WTC11 (cell line): ENCODE measurements around the gene CYP4F2. TPM values are rescaled to one million over a fixed set of nuclear protein-coding genes. Genes with fewer than 3 reads are reported as not detected.

Experiments used
- ATAC-seq: fragments of 200-7000 bp; cut with Tn5 transposase; 2 replicates; pipeline ENCODE4 v1.10.0; 2021; ENCODE audit warnings: mild to moderate bottlenecking, moderate library complexity
- CTCF ChIA-PET: fragments of 300-600 bp; sonication (Branson Sonifier 250); formaldehyde crosslinking; loops from one replicate; lab custom pipeline; 2021; ENCODE audit warnings: antibody characterized with exemption; lab: Charles Lee
- POLR2A ChIA-PET: fragments of 350-600 bp; sonication (Branson Sonifier 250); formaldehyde crosslinking; loops from one replicate; lab custom pipeline; 2021; ENCODE audit warnings: antibody characterized with exemption; lab: Charles Lee
- DNase-seq: peaks from one replicate; pipeline ENCODE4 v3.0.0; 2021; ENCODE audit warnings: low spot score
- H3K27ac Mint-ChIP-seq: 2 replicates; pipeline ENCODE4 v1.8.0; 2021; ENCODE audit warnings: mixed read lengths
- H3K27me3 Mint-ChIP-seq: 2 replicates; pipeline ENCODE4 v1.8.0; 2021; ENCODE audit warnings: low read depth, mild to moderate bottlenecking, moderate library complexity, mixed read lengths
- H3K36me3 Mint-ChIP-seq: 2 replicates; pipeline ENCODE4 v1.8.0; 2021; ENCODE audit warnings: mixed read lengths
- H3K4me1 Mint-ChIP-seq: 2 replicates; pipeline ENCODE4 v1.8.0; 2022; ENCODE audit warnings: mixed read lengths
- H3K4me3 Mint-ChIP-seq: 2 replicates; pipeline ENCODE4 v1.8.0; 2021; ENCODE audit warnings: mild to moderate bottlenecking, moderate library complexity, mixed read lengths
- H3K9me3 Mint-ChIP-seq: 2 replicates; pipeline ENCODE4 v1.8.0; 2021; ENCODE audit warnings: mixed read lengths
- ELF4 ChIP-seq: sonication (generic); formaldehyde crosslinking; IDR thresholded peaks from 2 replicates; pipeline ENCODE4 v1.8.1; 2022; ENCODE audit warnings: low read depth, mild to moderate bottlenecking, moderate library complexity, missing genetic modification reagents
- GTF2I ChIP-seq: fragments of 250-450 bp; sonication (Bioruptor Pico); conservative IDR thresholded peaks from 2 replicates; pipeline ENCODE4 v1.4.0; 2021; ENCODE audit warnings: mild to moderate bottlenecking
- HMGA2 ChIP-seq: fragments of 250-450 bp; sonication (Bioruptor Pico); IDR thresholded peaks from 2 replicates; pipeline ENCODE4 v1.4.0; 2021; ENCODE audit warnings: mild to moderate bottlenecking, moderate library complexity
- NFYB ChIP-seq: sonication (generic); formaldehyde crosslinking; conservative IDR thresholded peaks from 2 replicates; pipeline ENCODE4 v1.8.0; 2022; ENCODE audit warnings: low read depth, missing genetic modification reagents
- OVOL2 ChIP-seq: fragments of 250-450 bp; sonication (Bioruptor Pico); IDR thresholded peaks from 2 replicates; pipeline ENCODE4 v1.9.0; 2021; ENCODE audit warnings: mild to moderate bottlenecking, borderline replicate concordance
- SMAD3 ChIP-seq: sonication (generic); formaldehyde crosslinking; IDR thresholded peaks from 2 replicates; pipeline ENCODE4 v1.8.0; 2022; ENCODE audit warnings: missing genetic modification reagents, mild to moderate bottlenecking, borderline replicate concordance
- ZNF138 ChIP-seq: sonication (generic); formaldehyde crosslinking; conservative IDR thresholded peaks from 2 replicates; pipeline ENCODE4 v1.8.1; 2022; ENCODE audit warnings: mild to moderate bottlenecking, moderate library complexity, missing genetic modification reagents
- ZNF219 ChIP-seq: sonication (generic); formaldehyde crosslinking; IDR thresholded peaks from 2 replicates; pipeline ENCODE4 v1.8.0; 2023; ENCODE audit warnings: missing genetic modification reagents, mild to moderate bottlenecking, borderline replicate concordance
- total RNA-seq: library from RNA; stranded (reverse); gene quantifications from 3 replicates; pipeline ENCODE4 v1.2.3, GENCODE V29; 2021
- TF ChIP-seq, protein P1 (sequence below): sonication (generic); formaldehyde crosslinking; IDR thresholded peaks from 2 replicates; pipeline ENCODE4 v1.8.0; 2022; ENCODE audit warnings: mild to moderate bottlenecking, missing genetic modification reagents
- TF ChIP-seq, protein P2 (sequence below): fragments of 250-450 bp; sonication (Bioruptor Pico); conservative IDR thresholded peaks from 2 replicates; pipeline ENCODE4 v1.9.0; 2021; ENCODE audit warnings: mild to moderate bottlenecking
- TF ChIP-seq, protein P3 (sequence below): sonication (generic); formaldehyde crosslinking; IDR thresholded peaks from 2 replicates; pipeline ENCODE4 v1.8.0; 2023; ENCODE audit warnings: missing genetic modification reagents, mild to moderate bottlenecking, borderline replicate concordance
- TF ChIP-seq, protein P4 (sequence below): fragments of 250-450 bp; sonication (Bioruptor Pico); IDR thresholded peaks from 2 replicates; pipeline ENCODE4 v1.9.0; 2021; ENCODE audit warnings: mild to moderate bottlenecking
- TF ChIP-seq, protein P5 (sequence below): sonication (generic); formaldehyde crosslinking; IDR thresholded peaks from 2 replicates; pipeline ENCODE4 v1.8.0; 2023; ENCODE audit warnings: mild to moderate bottlenecking, missing genetic modification reagents
- TF ChIP-seq, protein P6 (sequence below): sonication (generic); formaldehyde crosslinking; IDR thresholded peaks from 2 replicates; pipeline ENCODE4 v1.8.0; 2022; ENCODE audit warnings: mild to moderate bottlenecking, missing genetic modification reagents

Gene CYP4F2
- total RNA-seq, 1 experiment from 2014 or later, result 0.24 TPM

DNA sequence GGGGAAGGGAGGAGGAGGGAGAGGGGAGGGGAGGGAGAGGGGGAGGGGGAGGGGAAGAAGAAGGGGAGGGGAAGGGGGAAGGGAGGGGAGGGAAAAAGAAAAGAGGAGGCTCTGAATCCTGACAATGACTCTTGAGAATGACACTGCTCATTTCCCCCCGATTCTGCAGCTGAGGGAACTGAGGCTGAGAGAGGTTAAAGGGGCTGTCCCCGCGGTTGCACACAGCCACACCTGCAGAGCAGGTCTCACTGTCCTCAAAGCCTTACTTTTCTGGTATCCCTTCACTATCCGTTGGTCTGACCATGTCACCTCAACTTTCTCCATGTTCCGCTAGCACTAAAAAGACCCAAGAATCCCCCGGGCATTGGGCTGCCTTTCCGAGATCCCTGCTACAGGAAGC is 35.4 kb downstream of the CYP4F2 start:
- Mint-ChIP-seq H3K4me1 (no peaks in the 10 kb centered on the region), H3K4me3 (no peak overlapping the region), H3K36me3 (peaks cover 14% of the 10 kb centered on the region), H3K27ac (no peak overlapping the region), H3K9me3 (peaks cover 24% of the 10 kb centered on the region), H3K27me3 (no peaks in the 10 kb centered on the region; the same call in 1 of the 2 replicates)
- TF ChIP-seq GTF2I, result no peak
- no peak for TF ChIP-seq NFYB (CRISPR knock-in tag)
- no peak for TF ChIP-seq ZNF219 (CRISPR knock-in tag)
- TF ChIP-seq, protein P1, sequence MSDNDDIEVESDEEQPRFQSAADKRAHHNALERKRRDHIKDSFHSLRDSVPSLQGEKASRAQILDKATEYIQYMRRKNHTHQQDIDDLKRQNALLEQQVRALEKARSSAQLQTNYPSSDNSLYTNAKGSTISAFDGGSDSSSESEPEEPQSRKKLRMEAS (CRISPR knock-in tag), result no peak
- TF ChIP-seq, protein P2, sequence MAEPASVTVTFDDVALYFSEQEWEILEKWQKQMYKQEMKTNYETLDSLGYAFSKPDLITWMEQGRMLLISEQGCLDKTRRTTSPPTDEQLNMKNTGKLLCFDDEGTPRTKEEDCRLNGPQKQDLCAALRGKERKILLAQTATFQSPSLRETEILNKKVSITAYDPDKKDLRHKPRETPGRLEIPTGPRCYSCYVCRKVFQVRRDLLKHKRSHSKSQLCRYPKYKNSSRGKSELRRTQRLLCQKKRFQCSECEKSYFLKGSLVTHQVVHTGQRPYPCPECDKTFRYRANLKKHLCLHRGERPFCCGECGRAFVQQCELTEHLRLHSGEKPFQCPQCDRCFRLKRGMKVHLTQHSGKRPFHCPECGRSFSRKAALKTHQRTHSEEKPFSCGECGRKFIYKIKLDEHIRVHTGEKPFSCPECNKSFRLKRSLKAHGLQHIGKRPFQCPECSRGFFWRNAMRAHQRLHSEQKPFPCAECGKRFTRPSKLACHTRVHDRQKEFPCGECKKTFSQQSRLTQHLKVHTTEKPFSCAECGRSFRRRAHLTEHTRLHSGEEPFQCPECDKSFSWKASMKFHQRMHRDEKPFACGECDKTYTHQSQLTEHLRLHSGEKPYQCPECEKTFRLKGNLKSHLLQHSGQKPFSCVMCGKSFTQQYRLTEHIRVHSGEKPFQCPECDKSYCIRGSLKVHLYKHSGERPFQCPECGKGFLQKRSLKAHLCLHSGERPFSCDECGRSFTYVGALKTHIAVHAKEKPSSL (CRISPR knock-in tag), result no peak
- TF ChIP-seq, protein P3, sequence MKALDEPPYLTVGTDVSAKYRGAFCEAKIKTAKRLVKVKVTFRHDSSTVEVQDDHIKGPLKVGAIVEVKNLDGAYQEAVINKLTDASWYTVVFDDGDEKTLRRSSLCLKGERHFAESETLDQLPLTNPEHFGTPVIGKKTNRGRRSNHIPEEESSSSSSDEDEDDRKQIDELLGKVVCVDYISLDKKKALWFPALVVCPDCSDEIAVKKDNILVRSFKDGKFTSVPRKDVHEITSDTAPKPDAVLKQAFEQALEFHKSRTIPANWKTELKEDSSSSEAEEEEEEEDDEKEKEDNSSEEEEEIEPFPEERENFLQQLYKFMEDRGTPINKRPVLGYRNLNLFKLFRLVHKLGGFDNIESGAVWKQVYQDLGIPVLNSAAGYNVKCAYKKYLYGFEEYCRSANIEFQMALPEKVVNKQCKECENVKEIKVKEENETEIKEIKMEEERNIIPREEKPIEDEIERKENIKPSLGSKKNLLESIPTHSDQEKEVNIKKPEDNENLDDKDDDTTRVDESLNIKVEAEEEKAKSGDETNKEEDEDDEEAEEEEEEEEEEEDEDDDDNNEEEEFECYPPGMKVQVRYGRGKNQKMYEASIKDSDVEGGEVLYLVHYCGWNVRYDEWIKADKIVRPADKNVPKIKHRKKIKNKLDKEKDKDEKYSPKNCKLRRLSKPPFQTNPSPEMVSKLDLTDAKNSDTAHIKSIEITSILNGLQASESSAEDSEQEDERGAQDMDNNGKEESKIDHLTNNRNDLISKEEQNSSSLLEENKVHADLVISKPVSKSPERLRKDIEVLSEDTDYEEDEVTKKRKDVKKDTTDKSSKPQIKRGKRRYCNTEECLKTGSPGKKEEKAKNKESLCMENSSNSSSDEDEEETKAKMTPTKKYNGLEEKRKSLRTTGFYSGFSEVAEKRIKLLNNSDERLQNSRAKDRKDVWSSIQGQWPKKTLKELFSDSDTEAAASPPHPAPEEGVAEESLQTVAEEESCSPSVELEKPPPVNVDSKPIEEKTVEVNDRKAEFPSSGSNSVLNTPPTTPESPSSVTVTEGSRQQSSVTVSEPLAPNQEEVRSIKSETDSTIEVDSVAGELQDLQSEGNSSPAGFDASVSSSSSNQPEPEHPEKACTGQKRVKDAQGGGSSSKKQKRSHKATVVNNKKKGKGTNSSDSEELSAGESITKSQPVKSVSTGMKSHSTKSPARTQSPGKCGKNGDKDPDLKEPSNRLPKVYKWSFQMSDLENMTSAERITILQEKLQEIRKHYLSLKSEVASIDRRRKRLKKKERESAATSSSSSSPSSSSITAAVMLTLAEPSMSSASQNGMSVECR (CRISPR knock-in tag), result no peak
- no peak for TF ChIP-seq ELF4
- no peak for TF ChIP-seq OVOL2 (CRISPR knock-in tag)
- TF ChIP-seq HMGA2 (CRISPR knock-in tag), result no peak
- TF ChIP-seq, protein P4, sequence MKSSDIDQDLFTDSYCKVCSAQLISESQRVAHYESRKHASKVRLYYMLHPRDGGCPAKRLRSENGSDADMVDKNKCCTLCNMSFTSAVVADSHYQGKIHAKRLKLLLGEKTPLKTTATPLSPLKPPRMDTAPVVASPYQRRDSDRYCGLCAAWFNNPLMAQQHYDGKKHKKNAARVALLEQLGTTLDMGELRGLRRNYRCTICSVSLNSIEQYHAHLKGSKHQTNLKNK (CRISPR knock-in tag), result no peak
- no peak for TF ChIP-seq ZNF138 (CRISPR knock-in tag)
- TF ChIP-seq, protein P5, sequence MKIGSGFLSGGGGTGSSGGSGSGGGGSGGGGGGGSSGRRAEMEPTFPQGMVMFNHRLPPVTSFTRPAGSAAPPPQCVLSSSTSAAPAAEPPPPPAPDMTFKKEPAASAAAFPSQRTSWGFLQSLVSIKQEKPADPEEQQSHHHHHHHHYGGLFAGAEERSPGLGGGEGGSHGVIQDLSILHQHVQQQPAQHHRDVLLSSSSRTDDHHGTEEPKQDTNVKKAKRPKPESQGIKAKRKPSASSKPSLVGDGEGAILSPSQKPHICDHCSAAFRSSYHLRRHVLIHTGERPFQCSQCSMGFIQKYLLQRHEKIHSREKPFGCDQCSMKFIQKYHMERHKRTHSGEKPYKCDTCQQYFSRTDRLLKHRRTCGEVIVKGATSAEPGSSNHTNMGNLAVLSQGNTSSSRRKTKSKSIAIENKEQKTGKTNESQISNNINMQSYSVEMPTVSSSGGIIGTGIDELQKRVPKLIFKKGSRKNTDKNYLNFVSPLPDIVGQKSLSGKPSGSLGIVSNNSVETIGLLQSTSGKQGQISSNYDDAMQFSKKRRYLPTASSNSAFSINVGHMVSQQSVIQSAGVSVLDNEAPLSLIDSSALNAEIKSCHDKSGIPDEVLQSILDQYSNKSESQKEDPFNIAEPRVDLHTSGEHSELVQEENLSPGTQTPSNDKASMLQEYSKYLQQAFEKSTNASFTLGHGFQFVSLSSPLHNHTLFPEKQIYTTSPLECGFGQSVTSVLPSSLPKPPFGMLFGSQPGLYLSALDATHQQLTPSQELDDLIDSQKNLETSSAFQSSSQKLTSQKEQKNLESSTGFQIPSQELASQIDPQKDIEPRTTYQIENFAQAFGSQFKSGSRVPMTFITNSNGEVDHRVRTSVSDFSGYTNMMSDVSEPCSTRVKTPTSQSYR (CRISPR knock-in tag), result no peak
- TF ChIP-seq, protein P6, sequence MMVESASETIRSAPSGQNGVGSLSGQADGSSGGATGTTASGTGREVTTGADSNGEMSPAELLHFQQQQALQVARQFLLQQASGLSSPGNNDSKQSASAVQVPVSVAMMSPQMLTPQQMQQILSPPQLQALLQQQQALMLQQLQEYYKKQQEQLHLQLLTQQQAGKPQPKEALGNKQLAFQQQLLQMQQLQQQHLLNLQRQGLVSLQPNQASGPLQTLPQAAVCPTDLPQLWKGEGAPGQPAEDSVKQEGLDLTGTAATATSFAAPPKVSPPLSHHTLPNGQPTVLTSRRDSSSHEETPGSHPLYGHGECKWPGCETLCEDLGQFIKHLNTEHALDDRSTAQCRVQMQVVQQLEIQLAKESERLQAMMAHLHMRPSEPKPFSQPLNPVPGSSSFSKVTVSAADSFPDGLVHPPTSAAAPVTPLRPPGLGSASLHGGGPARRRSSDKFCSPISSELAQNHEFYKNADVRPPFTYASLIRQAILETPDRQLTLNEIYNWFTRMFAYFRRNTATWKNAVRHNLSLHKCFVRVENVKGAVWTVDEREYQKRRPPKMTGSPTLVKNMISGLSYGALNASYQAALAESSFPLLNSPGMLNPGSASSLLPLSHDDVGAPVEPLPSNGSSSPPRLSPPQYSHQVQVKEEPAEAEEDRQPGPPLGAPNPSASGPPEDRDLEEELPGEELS (CRISPR knock-in tag), result no peak
- POLR2A ChIA-PET, result no interaction called here
- CTCF ChIA-PET, result no interaction called here
- DNase-seq (no peak), ATAC-seq (no peak)

DNA sequence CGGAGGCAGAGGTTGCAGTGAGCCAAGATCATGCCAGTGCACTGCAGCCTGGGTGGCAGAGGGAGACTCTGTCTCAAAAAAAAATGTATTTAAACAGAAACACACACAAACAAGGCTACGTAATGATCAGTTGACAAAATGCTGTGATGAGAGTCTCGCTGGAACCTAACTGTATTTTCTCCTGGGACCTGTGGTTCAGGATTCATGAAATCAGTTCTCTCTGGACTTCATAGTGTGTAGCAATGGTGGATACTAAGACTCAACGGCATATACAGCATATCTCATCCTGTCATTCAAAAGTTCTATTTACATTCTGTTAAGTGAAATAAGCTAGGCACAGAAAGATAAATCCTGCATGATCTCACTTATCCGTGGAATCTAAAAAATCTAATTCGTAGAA is 37.4 kb downstream of the CYP4F2 start:
- H3K4me3 Mint-ChIP-seq, result no peak overlapping the region
- ChIA-PET POLR2A (no interaction called here), CTCF (no interaction called here)
- no peak for DNase-seq
- peaks cover 11% of the 10 kb centered on the region for H3K36me3 Mint-ChIP-seq
- no peak for ATAC-seq
- H3K4me1 Mint-ChIP-seq, result no peaks in the 10 kb centered on the region
- no peak for TF ChIP-seq SMAD3 (CRISPR knock-in tag)
- TF ChIP-seq, all 79 proteins: peak for 0
- Mint-ChIP-seq H3K27me3 (no peaks in the 10 kb centered on the region; the same call in 1 of the 2 replicates), H3K27ac (no peak overlapping the region), H3K9me3 (peaks cover 23% of the 10 kb centered on the region)
